MCF 10A (cell line): ENCODE measurements around the gene ZSCAN2. TPM values are rescaled to one million over a fixed set of nuclear protein-coding genes. Genes with fewer than 3 reads are reported as not detected.

Source experiments
- BruUV-seq: library from RNA; stranded (reverse); fragments of 400-500 nt; replicated peaks from 2 replicates; lab custom pipeline; 2021; lab: Mats Ljungman, UMichigan
- CTCF ChIA-PET: fragments of 300-600 bp; sonication (Branson Sonifier 250); formaldehyde crosslinking; extraction: SDS; loops from one replicate; lab custom pipeline; 2021; ENCODE audit warnings: antibody characterized with exemption, inconsistent platforms; lab: Yijun Ruan, JAX
- POLR2A ChIA-PET: fragments of 300-600, 350-650 bp; sonication (Branson Sonifier 250); formaldehyde crosslinking; extraction: SDS; loops from one replicate; lab custom pipeline; 2020; ENCODE audit warnings: antibody characterized with exemption, inconsistent platforms; lab: Yijun Ruan, JAX
- DNase-seq: peaks from one replicate; pipeline ENCODE4 v3.0.0-alpha.2; 2018; ENCODE audit not compliant: unreplicated experiment
- H3K27ac Mint-ChIP-seq: one replicate; pipeline ENCODE4 v1.8.0; 2022; ENCODE audit warnings: mild to moderate bottlenecking, low read depth, mixed read lengths; ENCODE audit not compliant: unreplicated experiment
- H3K27me3 Mint-ChIP-seq: one replicate; pipeline ENCODE4 v1.8.0; 2022; ENCODE audit warnings: mixed read lengths; ENCODE audit not compliant: insufficient read depth, unreplicated experiment
- H3K36me3 Mint-ChIP-seq: one replicate; pipeline ENCODE4 v1.8.0; 2022; ENCODE audit warnings: mild to moderate bottlenecking, moderate library complexity, mixed read lengths; ENCODE audit not compliant: insufficient read depth, unreplicated experiment
- H3K4me1 Mint-ChIP-seq: one replicate; pipeline ENCODE4 v1.8.0; 2022; ENCODE audit warnings: mixed read lengths; ENCODE audit not compliant: insufficient read depth, unreplicated experiment
- H3K4me3 Mint-ChIP-seq: one replicate; pipeline ENCODE4 v1.8.0; 2022; ENCODE audit warnings: mild to moderate bottlenecking, moderate library complexity, mixed read lengths; ENCODE audit not compliant: unreplicated experiment
- H3K9me3 Mint-ChIP-seq: one replicate; pipeline ENCODE4 v1.8.0; 2022; ENCODE audit warnings: mixed read lengths; ENCODE audit not compliant: unreplicated experiment
- CTCF ChIP-seq: fragments of 200-600 bp; IDR thresholded peaks from one replicate; pipeline ENCODE4 v1.8.0; 2022; ENCODE audit warnings: antibody characterized with exemption, mild to moderate bottlenecking; ENCODE audit not compliant: unreplicated experiment
- intact Hi-C: fragments of 100-400 bp; cut with micrococcal nuclease; formaldehyde crosslinking; loops from 2 replicates; pipeline ENCODE4 v1.14.1; 2022
- total RNA-seq: library from RNA; stranded (reverse); gene quantifications from 2 replicates; pipeline ENCODE4 v1.2.3, GENCODE V29; 2022

Gene ZSCAN2
- total RNA-seq, 1 experiment from 2014 or later, result 4.2 TPM

DNA sequence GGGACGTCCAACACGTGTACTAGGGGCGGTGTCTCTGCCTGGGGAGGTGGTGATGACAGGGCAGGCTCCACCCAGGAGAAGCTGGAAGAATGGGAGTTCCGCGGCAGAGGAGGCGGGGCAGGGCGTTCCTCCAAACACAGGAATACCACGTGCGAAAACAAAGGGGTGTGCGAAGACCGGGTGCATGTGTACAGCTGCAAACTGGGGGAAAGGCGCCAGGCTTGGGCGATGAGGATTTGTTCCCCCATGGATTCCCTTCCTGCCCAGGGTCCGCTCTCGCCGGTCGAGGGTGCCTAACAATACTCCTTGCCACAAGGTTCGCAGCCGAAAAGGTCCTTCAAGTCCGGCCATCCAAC is 500 bp upstream of the ZSCAN2 start:
- ChIA-PET POLR2A (interaction anchor here (0.5 to 4.4 kb wide), 14 partner anchors 9 to 382 kb away, joined by 3 to 50 read pairs (median 6); partner anchors contain the start of gene SEC11A), CTCF (interaction anchor here (1.0 to 1.3 kb wide), 2 partner anchors 12 to 13 kb away, joined by 3 to 5 read pairs; no protein-coding TSS in a partner anchor)
- BruUV-seq, result no TSS peak
- no peaks in the 10 kb centered on the region for H3K9me3 Mint-ChIP-seq
- intact Hi-C loops, result loop anchor here (2.0 to 5.0 kb wide), 2 partner anchors 30 to 52 kb away; partner anchors contain the start of gene WDR73
- H3K27me3 Mint-ChIP-seq, result no peaks in the 10 kb centered on the region
- H3K27ac Mint-ChIP-seq, result peak overlapping the region; percentile 74
- H3K4me1 Mint-ChIP-seq, result no peaks in the 10 kb centered on the region
- no peak for TF ChIP-seq CTCF
- peak; percentile 89 for DNase-seq
- H3K36me3 Mint-ChIP-seq, result peaks cover 17% of the 10 kb centered on the region
- peak overlapping the region; percentile 97 for H3K4me3 Mint-ChIP-seq

DNA sequence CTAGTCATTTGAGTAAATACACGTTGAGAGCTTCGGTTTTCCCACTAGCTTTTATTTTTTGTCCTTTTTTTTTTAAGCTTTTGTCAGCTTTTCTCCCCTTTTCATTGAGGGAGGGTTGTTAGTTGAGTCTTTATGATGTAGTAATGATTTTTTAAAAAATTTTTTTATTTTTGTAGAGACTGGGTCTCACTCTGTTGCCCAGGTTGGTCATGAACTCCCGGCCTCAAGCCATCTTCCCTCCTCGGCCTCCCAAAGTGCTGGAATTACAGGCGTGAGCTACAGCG is 688 bp downstream of the ZSCAN2 start:
- Mint-ChIP-seq H3K27me3 (no peaks in the 10 kb centered on the region), H3K4me1 (no peaks in the 10 kb centered on the region), H3K9me3 (no peaks in the 10 kb centered on the region), H3K36me3 (peaks cover 17% of the 10 kb centered on the region), H3K27ac (peak overlapping the region; percentile 74), H3K4me3 (peak overlapping the region; percentile 97)
- TF ChIP-seq CTCF, result no peak
- ChIA-PET POLR2A (interaction anchor here (0.6 to 4.4 kb wide), 14 partner anchors 10 to 381 kb away, joined by 3 to 50 read pairs (median 7); partner anchors contain the start of genes SEC11A and WDR73), CTCF (interaction anchor here (0.8 to 1.5 kb wide), 3 partner anchors 29 to 277 kb away, joined by 4 to 8 read pairs (median 6); no protein-coding TSS in a partner anchor)
- BruUV-seq, result no TSS peak
- intact Hi-C loops, result loop anchor here (2.0 to 5.0 kb wide), 2 partner anchors 29 to 51 kb away; partner anchors contain the start of gene WDR73
- no peak for DNase-seq

- no peak for TF ChIP-seq CTCF
- H3K4me3 Mint-ChIP-seq, result no peak overlapping the region
- H3K9me3 Mint-ChIP-seq, result no peaks in the 10 kb centered on the region
- ChIA-PET CTCF (no interaction called here), POLR2A (no interaction called here)
- H3K4me1 Mint-ChIP-seq, result no peaks in the 10 kb centered on the region
- intact Hi-C loops, result loop anchor here (5.0 kb wide), 1 partner anchor 48 kb away; the partner anchor contains the start of gene WDR73
- no peak for DNase-seq
- H3K27me3 Mint-ChIP-seq, result no peaks in the 10 kb centered on the region
- H3K36me3 Mint-ChIP-seq, result peaks cover 17% of the 10 kb centered on the region
- no peak overlapping the region for H3K27ac Mint-ChIP-seq
- BruUV-seq, result no TSS peak
Observed at GRCh38 chr15:84603630-84604379, 3.0 kb downstream of the ZSCAN2 start.

DNA sequence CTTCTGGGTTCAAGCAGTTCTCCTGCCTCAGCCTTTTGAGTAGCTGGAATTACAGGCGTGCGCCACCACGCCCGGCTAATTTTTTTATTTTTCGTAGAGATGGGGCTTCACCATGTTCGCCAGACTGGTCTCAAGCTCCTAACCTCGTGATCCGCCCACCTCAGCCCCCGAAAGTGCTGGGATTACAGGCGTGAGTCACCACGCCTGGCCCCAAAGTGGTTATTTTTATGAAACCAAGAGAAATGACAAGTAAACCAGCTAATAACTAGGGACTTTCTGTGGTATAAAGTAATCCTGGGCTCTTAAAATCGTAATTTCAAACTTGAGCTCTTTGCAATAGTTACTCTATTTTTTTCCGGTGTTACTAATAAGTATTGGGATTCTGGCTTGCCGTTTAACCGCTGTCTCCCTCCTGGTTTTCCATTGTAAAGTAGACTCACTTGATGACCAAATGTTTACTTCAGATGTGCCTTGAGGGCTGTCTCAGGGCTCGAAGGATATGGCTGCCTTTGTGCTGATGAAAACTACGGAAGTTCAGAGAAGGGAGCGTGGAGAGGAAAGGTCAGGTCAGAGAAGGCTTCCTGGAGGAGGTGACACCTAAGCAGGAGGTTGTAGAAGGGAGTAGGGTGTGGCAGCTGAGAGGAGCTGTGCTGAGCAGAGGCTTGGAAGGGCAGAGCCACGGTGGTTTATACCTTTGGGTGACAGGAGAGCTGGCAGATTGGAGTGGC is 4.2 kb downstream of the ZSCAN2 start:
- H3K9me3 Mint-ChIP-seq, result no peaks in the 10 kb centered on the region
- H3K27ac Mint-ChIP-seq, result no peak overlapping the region
- BruUV-seq, result no TSS peak
- no peak overlapping the region for H3K4me3 Mint-ChIP-seq
- no peak for DNase-seq
- POLR2A ChIA-PET, result interaction anchor here (0.5 kb wide), 1 partner anchor 34 kb away, joined by 3 read pairs; no protein-coding TSS in a partner anchor
- no peaks in the 10 kb centered on the region for H3K27me3 Mint-ChIP-seq
- peaks cover 17% of the 10 kb centered on the region for H3K36me3 Mint-ChIP-seq
- CTCF ChIA-PET, result no interaction called here
- no peak for TF ChIP-seq CTCF
- no peaks in the 10 kb centered on the region for H3K4me1 Mint-ChIP-seq
- intact Hi-C loops, result loop anchor here (5.0 kb wide), 1 partner anchor 47 kb away; the partner anchor contains the start of gene WDR73
